HG02763 (cell line): ENCODE measurements around the gene PGA5.

Experiments used
- ATAC-seq: cut with Tn5 transposase; IDR thresholded peaks from one replicate; pipeline ENCODE4 v1.9.1; 2021; ENCODE audit warnings: mild to moderate bottlenecking, moderate library complexity; ENCODE audit not compliant: unreplicated experiment

PGA5 gene

DNA sequence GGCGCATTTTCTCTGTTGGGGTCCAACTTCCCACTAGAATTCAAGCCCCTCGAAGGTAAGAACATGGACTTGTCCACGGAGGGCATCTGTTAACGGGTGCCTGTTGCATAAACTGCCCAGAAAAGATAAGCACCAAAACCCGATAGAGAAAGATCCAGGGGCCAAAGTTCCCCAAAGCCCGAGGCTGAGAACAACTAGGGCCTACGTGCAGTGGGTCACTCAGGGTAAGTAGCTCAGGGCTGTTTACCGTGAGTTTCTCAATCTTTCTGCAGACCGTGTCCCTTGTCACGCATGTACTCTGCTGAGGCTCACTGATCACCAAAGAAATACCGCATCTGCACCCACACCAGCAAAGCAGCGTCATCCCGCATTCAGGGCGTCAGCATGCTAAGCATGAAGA is 24.4 kb downstream of the PGA5 start:
- no peak for ATAC-seq

DNA sequence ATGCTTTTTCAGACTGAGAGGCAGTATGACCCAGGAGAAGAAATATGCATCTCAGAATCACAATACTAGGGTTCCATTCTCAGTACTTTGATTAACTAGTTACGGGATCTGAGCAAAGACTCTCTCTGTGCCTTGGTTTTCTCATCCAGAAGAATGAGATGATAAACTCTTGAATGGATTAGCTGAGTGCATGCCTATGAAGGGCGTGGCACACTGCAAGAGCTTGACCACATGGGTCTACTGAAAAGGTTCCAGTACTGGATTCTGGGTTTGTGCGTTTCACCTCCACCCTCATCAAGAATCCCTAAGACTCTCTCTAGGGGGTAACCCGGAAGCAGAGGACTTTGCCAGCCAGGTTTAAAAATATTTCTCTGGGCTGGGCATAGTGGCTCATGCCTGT is 25.6 kb downstream of the PGA5 start:
- no peak for ATAC-seq

DNA sequence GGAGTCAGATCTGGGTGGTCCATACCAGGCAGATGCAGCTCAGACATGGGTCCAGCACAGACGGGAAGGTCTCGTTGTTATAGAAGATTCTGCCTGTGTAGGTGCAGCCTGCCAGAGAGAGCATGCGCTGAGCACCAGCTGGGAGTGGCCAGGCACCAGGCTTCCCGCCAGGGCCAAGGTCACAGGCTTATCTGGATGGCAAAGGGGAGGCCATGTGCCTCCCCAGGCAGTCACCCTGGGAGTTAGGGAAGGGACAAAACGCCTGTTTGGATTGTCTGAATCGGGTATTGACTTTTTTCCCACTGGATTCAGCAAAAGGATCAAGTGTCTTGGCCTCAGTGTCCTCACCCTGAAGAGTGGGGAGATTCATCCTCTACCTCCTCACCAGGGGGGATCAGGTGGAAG is 26.5 kb downstream of the PGA5 start:
- no peak for ATAC-seq

DNA sequence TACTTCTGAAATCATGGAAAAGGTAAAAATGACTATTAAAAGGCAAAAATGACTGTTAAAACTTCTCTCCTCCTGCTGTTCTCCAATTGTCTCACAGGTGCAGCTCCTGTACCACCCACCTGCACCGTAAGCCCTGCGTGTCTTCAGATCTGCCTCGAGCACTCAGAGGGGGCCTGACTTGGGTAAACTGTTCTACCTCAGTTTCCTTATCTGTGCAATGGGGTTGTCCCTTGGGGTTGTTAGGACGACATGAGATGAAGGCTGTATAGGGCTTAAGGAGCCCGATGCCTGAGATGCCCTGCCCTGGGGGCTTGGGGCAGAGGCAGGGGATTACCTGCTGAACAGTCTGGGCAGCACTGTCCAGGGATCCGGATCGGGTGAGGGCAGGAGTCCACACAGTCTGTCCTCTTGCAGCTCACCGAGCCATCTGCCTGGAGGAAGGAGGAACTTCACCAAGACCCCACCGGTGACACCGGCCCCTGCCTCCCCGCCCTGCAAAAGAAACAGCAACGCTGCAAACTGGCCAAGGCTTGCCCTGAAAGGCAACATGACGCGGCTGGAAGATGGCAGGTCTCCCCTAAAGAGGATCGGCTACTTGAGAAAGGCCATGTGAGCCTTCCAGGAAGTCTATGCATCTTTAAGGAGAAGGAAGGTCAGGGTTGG is 27.7 kb downstream of the PGA5 start:
- ATAC-seq, result no peak

DNA sequence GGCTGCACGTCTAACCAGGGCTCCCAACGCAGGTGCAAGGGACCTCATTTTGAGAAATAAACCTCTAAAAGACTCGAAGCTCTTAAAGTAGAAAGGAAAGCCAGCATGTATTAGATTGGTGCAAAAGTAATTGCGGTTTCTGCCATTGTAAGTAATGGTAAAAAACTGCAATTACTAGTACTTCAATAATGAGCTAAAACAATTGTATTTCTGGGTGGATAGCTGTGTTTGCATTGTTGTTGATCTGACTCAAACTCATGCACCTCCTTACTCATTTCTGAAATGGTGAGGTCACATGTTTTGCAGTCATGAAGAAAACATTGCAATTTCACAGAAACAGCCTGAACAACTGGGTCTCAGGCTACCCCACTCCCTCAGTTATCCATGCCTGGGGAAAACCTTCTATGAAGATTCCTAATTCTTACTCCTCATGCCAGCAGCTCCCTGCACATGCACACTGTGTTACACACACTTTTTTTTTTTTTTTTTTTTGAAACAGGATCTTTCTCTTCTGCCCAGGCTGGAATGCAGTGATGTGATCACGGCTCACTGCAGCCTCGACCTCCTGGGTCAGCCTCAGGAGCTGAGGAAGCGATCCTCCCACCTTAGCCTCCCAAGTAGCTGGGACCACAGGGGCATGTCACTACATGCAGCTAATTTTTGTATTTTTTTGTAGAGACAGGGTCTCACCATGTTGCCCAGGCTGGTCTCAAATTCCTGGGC is 29.5 kb downstream of the PGA5 start:
- ATAC-seq, result no peak

DNA sequence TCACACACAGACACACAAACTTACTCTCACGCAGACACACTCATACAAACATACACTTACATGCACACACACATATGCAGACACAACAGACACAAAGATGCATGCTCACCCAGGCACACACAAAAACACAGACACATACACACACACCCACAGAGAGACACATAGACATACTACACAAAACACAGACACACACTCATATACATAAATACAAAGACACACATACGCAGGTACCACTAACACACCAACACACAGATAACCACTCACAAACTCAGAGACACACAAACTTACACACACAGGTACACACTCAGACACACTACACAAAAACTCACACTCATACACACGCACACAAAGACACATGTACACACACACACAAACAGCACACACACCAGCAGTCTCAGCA is 31.8 kb downstream of the PGA5 start:
- ATAC-seq, result no peak

DNA sequence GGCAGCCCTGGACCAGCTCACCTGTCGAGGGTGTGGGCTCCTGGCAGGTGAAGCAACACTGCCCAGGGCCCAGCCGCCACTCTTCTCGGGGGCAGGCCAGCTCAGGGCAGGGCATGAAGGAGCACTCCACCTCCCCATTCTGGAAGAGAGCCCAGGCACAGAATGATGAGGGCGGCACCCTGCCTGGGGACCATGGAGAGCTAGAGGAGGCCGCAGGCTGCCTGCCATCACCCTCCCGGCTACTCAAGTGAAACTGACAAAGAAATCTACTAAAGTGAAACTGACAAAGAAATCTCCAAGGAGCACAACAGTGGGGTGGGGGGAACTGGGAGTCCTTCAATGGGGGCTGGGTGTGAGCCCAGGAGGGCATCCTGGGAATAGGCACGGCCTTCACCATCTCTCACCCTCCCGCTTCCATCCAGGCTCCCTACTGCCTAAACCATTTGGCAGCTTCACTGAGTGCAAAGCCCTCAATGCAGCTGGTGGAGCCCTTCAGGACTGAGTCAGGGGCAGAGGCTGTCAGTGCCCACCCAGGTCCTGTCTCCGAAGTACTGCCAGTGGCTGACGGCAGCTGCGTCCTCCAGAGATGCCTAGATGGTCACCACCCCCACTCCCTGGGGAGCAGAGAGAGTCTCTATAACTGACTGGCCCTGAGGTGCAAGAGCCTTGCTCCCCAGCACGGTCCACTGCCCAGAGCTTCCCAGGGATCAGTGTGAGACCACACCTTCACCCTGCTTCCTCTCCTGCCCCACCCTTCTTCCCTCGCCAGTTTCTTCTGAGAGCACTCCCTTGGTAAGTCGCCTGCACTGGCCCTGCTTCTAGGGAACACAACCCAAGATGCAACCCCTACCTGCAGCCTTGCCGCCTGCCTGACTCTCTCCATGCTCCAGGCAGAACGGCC is 32.5 kb downstream of the PGA5 start:
- ATAC-seq, result no peak

DNA sequence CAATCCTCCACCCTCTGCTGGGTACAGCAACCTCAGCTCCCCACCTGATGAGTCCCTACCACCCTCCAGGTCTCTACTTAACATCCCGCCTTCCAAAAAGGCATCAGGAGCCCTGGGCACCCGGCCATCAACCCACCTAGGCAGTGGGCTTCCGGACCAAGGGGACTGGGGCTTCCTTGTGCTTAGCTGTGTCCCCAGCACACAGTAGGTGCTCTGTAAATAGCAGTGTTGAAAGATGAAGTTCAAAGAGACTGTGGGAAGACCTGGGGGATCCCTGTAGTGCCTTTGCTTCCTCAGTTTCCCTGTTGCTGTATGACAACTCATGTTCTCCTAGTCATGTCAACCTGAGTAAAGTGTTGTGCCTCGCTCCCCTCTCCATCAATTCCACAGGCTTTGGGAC is 33.1 kb downstream of the PGA5 start:
- no peak for ATAC-seq

DNA sequence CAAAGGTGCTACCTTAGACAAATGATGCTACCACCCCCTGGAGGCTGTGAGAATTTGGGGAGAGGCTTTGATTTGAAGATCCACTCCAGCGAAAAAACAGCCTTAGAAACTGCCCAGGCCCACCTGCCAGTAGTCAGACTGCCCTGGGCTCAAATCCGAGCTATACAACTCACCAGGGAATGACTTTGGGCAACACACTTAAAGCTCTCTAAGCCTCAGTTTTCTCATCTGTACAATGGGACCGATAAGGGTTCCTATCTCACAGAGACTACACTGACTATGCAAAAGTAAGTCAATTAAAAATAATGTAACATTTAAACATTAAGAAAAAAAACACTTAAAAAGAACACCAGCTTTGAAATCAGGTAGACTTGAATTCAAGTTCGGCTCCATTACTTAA is 34.2 kb downstream of the PGA5 start:
- ATAC-seq, result no peak

DNA sequence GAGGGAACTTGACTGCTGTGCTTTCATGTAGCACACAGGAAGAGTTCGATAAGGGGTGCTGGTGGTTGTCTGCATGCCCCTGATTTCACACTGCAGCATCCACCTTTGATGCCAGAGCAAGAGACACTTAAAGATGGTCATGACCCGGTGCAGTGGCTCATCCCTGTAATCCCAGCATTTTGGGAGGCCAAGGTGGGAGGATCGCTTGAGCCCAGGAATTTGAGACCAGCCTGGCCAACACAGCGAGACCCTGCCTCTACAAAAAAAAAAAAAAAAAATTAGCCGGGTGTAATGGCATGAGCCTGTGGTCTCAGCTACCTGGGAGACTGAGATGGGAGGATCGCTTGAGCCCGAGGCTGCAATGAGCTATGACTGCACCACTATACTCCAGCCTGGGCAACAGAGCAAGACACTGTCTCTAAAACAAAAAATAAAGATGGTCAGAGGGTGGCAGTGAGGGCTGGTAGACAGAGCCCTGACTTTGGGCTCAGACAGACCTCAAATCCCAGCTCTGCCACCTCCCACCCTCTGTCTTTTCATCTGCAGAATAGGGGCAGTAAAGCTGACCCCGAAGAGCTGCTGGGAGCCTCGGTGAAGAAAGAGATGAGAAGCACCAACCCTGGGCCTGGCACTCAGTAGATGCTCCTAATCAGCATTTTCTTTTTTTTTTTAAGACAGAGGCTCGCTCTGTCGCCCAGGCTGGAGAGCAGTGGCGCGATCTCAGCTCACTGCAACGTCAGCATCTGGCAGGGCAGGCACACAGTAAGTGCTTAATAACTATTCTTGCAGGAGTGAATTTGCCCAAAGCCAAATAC is 36.4 kb downstream of the PGA5 start:
- ATAC-seq, result no peak

DNA sequence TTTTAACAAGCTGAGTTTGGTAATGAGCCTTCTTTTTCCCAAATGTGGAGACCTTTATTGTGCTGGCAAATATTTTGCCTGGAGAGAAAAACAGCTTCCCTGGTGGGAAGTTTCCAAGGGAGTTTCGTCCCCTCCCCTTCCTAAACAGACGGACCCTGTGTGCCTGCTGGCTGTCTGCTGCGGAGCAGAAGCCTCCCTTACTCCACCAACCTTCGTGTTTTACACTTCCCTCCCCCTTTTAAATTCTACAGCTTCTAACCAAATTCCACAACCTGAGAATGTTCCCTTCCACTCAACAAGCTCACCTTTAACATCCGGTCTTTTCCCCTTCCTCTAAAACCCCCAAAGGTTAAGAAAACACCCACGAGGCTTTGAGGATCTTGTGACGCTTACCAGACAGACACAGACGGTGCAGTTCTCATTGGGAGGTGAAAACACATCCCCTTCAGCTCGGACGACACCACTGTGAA is 37.1 kb downstream of the PGA5 start:
- no peak for ATAC-seq

DNA sequence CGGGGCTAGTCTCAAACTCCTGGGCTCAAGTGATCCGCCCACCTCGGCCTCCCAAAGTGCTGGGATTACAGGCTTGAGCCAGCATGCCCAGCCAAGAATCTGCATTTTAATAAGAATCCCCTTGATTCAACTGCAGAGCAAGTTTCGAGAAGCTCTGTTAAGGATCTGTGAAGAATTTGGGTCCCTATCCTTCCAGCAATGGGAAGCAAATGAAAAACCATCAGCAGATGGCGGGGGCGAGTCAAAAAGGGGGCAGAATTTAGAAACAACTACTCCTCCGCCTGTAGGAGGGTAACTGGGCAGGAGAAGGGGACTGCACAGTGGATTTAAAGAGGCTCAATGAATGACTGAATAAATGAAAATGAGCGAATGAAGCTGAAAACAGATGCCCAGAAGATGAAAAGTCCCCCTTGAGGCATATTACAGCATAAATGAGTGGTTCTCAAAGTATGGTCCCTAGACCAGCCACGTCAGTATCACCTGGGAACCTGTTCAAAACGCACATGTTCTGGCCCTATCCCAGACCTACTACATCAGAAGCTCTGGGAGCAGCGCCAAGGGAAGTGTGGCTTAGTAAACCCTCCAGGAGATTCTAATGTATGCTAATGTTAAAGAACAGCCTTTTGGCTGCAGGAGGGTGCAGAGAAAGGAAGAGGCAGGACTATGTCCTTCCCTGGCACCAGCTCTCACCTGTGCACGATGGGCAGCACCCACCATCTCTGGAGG is 39.1 kb downstream of the PGA5 start:
- ATAC-seq, result no peak

DNA sequence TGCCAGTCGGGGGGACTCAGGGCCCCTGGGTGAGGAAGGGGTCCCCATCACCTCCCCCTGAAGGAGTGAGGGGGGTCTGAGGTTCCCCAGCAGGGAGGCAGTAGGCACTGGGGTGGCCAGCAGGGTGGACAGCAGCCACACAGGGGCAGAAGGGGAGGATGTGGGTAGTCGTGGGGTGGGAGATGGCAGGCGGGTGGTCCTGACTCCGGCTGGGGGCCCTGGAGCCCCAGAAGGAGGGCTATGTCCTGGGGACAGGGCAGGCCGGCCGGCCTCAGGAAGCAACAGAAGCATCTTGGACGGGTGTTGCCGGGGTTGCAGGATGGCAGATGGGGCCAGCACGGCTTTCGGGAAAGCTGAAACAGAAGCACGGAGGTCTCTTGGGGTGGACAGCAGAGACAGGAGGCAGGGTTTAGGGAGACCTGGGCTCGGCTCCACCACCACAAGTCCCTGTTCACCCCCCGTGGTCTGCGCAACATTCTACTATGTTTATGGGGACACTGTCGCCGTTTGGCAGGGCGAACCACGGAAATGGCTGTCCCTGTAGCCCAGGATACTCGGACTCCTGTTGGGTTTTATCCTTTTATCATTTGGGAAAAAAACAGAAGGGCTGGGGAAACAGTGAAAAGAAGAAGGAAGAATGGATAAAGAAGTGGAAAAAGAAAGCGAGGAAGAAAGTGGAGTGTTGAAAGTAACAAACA is 40.1 kb downstream of the PGA5 start:
- ATAC-seq, result no peak

DNA sequence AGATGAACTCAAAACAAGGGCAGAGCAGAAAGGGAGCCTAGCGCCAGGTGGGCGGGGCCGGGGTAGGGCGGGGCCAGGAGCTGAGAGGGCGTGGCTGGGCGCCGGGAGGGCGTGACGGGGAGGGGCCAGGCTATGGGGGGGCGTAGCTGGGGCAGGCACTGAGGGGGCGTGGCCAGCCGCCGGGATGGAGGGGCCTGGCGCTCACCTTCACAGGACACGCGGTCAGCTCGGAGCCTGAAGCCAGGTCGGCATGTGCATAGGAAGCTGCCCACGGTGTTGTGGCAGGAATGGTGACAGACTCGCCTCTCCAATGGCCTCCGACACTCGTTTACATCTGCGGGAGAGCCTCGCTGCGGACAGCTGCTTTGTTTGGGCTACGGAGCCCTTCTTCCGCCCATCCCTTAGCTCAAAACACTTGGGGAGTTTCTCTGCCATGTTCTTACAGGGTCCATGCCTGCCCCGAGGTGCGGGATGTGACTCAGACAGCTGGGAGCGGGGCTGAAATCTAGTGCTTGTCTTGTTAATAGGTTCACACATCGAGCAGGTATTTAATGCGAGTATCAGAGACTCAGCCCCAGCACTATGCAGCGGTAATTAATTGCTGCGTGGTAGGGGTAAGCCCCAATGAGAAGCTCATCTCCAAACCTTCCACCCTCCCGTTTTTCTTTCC is 40.7 kb downstream of the PGA5 start:
- ATAC-seq, result no peak

DNA sequence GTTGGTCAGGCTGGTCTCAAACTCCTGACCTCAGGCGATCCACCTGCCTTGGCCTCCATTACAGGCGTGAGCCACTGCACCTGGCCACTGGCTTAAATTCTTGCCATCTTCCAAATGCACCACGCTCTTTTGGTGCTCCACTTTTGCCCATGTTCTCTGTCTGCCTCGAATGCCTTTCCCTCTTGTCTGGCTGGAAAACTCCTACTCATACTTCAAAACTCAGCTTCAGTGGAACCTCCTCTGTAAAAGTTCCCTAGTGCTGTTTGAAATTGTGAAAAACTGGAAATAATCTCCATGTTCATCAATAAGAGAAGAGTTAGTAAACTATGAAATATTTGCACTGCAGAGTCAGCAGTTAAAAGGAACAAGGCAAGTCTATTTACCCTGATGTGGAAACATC is 42.6 kb downstream of the PGA5 start:
- no peak for ATAC-seq

DNA sequence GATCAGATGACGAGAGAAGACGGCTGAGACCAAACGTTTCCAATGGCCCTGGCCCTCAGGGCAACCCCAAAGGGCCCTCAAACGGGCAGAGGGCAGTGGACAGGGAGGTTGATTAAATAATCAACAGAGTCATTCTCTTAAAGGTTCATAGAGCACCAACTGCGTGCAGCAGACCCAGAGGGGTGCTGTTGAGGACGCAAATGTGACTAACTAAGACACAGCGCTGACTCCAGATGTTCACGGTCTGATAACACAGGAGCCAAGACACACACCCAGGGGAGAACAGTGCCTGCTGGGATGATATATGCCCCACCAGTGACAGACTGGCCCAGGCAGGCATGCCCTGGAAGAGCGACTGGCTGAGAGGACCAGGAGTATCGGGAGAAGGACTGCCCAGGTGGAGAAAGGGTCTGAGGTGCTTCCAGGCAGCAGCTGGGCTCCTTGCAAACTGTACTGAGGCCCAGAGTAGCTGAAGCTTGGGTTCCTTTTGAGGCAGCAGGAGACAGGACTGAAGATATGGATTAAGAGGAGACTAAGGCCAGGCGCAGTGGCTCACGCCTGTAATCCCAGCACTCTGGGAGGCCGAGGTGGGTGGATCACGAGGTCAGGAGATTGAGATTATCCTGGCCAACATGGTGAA is 46.5 kb downstream of the PGA5 start:
- ATAC-seq, result no peak

DNA sequence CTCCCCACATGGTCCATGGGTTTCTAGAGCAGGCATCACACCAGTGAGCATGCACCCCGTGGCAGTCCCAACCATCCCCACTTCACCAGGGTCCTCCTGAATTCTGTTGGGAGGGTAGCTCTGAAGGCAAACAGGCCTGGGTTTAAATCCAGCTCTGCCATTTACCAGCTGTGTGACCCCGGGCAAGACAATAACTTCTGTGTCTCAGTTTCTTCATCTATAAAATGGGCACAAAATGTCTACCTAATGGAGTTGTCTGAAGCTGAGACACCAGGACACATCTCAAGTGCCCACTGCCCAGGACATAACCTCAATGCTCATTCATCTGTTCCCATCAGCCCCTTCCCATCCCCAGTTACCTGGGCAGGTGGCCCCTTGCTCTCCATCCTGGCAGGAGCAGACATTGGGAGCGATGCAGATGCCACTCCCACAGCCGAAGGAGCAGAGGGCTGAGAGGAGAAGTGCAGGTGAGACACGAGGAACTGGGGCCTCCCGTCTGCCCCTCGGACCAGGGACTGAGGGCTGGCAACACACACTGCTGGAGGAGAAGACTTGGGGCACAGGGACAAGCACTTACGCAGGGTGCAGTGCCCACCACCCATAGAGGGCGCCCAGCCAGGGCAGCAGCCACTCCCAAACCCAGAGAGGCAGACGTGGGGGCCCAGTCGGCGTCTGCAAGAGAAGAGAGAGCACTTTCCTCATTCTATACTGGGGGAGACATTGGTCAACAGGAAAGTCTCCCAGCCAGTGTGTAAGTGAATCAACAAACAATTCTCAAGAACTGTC is 50.1 kb downstream of the PGA5 start:
- no peak for ATAC-seq

DNA sequence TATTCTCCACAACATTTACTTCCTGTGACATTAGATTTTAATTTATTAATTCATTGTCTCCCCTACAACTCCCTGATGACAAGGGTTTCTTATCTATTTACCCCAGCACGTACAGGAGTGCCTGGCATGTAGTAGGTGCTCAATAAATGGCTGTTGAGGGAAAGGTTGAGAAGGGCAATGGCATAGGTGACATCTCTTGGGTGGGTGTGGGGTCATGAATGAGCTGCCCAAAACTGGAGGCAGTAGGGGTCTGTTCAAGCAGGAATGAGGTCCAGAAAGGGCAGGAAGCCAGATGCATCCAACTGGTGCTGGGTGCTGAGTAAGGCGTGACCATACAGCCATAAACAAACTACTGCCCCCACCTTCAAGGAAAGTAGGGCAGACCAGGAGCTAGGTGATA is 51.4 kb downstream of the PGA5 start:
- ATAC-seq, result no peak
